GM21576 (cell line): ENCODE measurements around the gene LUC7L.

Experiments
- ATAC-seq: cut with Tn5 transposase; IDR thresholded peaks from one replicate; pipeline ENCODE4 v1.9.1; 2021; ENCODE audit warnings: mild to moderate bottlenecking, moderate library complexity; ENCODE audit not compliant: unreplicated experiment

Gene LUC7L

DNA sequence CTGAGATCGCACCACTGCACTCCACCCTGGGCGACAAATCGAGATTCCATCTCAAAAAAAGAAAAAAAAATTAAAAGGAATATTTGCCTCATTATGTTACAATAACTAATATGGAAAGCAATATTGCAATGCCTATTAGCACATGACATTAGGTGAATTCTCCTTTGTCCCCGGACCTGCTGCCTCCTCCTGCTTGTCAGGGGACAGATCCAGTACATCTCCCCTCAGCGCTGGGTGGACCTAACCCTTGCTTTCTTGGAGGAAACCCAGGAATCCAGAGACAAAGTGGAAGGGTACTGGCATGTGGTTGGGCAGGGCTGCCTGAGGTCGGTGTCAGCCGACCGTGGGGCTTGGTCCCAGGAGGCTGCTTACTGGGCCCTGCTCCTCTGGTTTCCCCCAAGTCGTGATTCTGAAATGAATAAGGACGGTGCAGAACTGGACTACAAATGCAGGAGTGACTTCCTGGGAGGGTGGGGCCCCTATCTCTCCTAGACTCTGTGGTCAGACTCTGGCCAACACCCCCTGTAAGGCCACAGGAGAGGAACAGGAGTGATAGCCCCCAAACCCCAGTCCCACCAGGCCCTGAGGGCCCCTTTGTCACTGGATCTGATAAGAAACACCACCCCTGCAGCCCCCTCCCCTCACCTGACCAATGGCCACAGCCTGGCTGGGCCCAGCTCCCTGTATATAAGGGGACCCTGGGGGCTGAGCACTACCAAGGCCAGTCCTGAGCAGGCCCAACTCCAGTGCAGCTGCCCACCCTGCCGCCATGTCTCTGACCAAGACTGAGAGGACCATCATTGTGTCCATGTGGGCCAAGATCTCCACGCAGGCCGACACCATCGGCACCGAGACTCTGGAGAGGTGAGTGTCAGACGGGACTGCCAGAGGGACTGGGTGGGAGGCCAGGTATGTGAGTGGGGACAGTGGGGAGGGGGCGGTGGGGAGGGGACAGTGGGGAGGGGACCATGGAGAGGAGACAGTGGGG is 76.8 kb downstream of the LUC7L start, which contains the start of gene HBZ:
Gene HBZ (plus strand): TSS at position 504 of the 988 bp plus-strand sequence. CDS start 266 bp downstream, at position 770.
- ATAC-seq = no peak

GRCh38 chr16:149024-149660 is 80.1 kb downstream of the LUC7L start:
- ATAC-seq = no peak

GRCh38 chr16:146646-147045 is 82.6 kb downstream of the LUC7L start:
- no peak for ATAC-seq

- ATAC-seq = no peak
Observed at GRCh38 chr16:144797-145252, 84.4 kb downstream of the LUC7L start.

DNA sequence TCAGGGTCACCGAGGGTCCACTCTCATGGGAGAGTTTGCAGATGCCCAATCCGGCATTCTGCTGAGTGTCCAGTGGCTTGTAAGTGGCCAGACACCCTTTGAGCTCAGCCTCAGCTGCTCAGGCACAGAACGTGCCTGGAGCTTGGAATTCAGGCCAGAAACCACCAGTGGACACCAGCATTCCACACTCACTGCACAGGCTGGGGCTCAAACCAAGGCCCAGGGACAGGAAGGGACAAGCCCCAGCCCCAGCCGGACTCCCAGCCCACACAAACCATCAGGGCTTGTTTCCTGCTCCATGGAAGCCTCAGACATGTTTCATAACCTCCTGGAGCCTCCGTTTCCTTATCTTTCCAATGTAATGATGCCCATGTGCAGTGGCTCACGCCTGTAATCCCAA is 85.8 kb downstream of the LUC7L start:
- ATAC-seq = no peak

GRCh38 chr16:143047-143446 is 86.2 kb downstream of the LUC7L start:
- ATAC-seq = no peak

GRCh38 chr16:142405-142967 is 86.8 kb downstream of the LUC7L start:
- no peak for ATAC-seq

DNA sequence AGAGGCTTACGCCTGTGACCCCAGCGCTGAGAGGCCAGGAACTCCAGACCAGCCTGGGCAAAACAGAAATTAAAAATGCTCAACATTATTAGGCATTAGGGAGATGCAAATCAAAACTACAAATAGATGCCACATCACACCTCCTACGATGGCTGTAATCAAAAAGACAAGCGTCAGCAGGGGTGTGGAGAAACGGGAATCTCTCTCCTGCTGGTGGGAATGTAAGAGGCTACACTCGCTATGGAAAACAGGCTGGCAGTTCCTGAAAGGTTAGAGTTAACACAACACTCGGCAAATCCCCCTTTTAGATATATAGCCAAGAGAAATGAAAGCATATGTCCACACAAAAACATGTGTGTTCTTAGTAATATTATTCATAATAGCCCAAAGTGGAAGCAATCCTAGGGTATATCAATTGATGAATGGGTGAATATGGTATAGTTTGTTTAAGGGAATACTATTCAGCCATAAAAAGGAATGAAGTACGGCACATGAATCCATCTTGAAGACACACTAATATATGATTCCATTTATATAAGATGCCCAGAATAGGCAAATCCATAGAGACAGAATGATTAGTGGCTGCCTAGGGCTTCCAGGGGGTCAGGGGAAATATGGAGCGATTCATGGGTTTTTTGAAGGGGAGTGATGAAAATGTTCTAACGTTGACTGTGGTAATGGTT is 88.9 kb downstream of the LUC7L start:
- ATAC-seq = no peak
